ENCODE results near the gene RBM47.
"Not testable (repeated sequence)": the region's sequence is repeated elsewhere in the genome, so short reads cannot be mapped to it uniquely, and the experiment has no call there.

RBM47 gene

DNA sequence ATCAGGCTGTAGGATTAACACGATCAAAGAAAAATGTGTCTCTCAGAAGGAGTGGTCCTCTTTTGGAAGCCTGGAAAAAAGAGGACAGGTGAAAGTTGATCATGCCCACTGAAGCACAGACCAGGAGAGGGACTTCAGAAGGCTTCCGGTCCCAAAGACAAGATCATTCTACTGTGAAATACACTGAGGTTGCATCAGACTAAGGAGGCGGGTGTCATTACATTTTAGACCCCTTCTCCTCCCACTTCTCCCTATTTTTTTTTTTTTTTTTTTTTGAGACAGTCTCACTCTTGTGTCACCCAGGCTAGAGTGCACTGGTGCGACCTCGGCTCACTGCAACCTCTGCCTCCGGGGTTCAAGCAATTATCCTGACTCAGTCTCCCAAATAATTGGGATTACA, 67.5 kb downstream of the RBM47 start:
- DNase-seq (ENCODE audit: low spot score) = no peak
- in situ Hi-C loops (cut with MboI; ENCODE audit: low pct_unique_long_range_greater_than_20kb, low sequenced_read_pairs, unreplicated experiment) = loop anchor here (25.0 kb wide), 1 partner anchor 150 kb away; no protein-coding TSS in a partner anchor
- no peak for TF ChIP-seq CTCF (IDR thresholded peaks at IDR 0.05; ENCODE audit: extremely low read depth, insufficient read depth, missing control alignments)

- DNase-seq (ENCODE audit: low spot score) = not testable (repeated sequence)
- in situ Hi-C loops (cut with MboI; ENCODE audit: low pct_unique_long_range_greater_than_20kb, low sequenced_read_pairs, unreplicated experiment) = loop anchor here (25.0 kb wide), 1 partner anchor 151 kb away; no protein-coding TSS in a partner anchor
Measured at GRCh38 chr4:40561543-40562177, 68.0 kb downstream of the RBM47 start.

DNA sequence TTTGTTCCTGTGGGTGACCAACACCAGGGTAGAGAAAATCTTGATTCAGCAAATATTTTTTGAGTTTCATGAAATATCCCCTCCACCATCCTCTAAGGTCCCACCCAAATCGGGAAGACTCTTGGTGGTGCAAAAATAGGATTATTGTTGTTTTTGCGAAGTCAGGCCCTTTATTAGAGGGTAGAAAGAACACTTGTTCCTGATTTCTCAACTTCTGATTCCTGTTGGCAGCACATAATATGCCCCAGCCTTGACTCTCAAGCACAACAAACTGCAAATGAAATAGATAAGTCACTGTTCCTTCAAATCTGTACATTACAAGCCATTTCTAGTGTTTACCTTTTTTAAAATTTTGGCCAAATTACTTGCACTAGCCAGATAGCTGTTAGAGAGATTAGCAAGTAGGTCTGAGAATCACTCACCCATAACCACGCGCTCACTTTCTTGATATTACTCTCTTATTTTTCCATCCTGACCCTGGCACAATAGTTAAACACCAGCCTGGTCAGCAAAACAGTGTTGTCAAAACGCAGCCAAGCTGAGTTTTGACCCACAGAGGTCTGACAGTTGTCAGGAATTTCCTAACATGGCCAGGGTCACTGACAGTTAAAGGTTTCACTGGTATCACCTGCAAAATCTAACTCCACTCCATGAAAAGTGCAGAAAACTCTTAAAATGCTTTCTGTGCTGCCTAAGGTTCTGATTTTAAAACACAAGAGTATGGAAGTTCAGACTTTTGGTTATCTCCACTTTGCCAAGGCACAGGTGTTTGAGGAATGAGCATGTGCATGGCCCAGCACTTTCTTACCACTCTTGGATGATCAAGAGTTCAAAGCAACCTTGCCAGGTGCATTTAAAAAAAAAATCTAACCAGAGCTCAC, 69.8 kb downstream of the RBM47 start:
- no peak for TF ChIP-seq CTCF (IDR thresholded peaks at IDR 0.05; ENCODE audit: extremely low read depth, insufficient read depth, missing control alignments)
- in situ Hi-C loops (cut with MboI; ENCODE audit: low pct_unique_long_range_greater_than_20kb, low sequenced_read_pairs, unreplicated experiment) = loop anchor here (25.0 kb wide), 1 partner anchor 152 kb away; no protein-coding TSS in a partner anchor
- no peak for DNase-seq (ENCODE audit: low spot score)

DNA sequence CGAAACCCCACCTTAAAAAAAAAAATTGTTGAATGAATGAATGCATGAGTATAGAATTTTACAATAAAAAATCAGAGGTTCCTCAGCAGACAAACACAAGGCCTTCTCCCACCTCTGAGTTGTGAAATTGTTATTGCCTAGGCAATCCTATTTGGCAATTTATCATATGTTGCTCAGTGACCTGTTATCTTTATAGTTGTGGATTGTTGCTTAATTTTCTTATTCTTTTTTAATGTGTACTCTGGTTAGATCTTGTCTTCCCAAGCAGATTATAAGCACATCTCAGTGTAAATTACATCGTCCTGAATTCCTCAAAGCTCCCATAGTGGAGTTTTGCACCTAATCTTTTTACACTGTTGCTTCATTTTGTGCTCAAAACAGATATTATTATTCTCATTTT, 71.9 kb downstream of the RBM47 start:
- no peak for DNase-seq (ENCODE audit: low spot score)
- in situ Hi-C loops (cut with MboI; ENCODE audit: low pct_unique_long_range_greater_than_20kb, low sequenced_read_pairs, unreplicated experiment) = loop anchor here (25.0 kb wide), 1 partner anchor 155 kb away; no protein-coding TSS in a partner anchor
- no peak for TF ChIP-seq CTCF (IDR thresholded peaks at IDR 0.05; ENCODE audit: extremely low read depth, insufficient read depth, missing control alignments)

GRCh38 chr4:40555176-40555900, 74.3 kb downstream of the RBM47 start:
- no peak for TF ChIP-seq CTCF (IDR thresholded peaks at IDR 0.05; ENCODE audit: extremely low read depth, insufficient read depth, missing control alignments)
- in situ Hi-C loops (cut with MboI; ENCODE audit: low pct_unique_long_range_greater_than_20kb, low sequenced_read_pairs, unreplicated experiment) = loop anchor here (25.0 kb wide), 1 partner anchor 157 kb away; no protein-coding TSS in a partner anchor
- no peak for DNase-seq (ENCODE audit: low spot score)

- DNase-seq (ENCODE audit: low spot score) = not testable (repeated sequence)
- in situ Hi-C loops (cut with MboI; ENCODE audit: low pct_unique_long_range_greater_than_20kb, low sequenced_read_pairs, unreplicated experiment) = loop anchor here (25.0 kb wide), 1 partner anchor 158 kb away; no protein-coding TSS in a partner anchor
Measured at GRCh38 chr4:40554641-40555040, 75.0 kb downstream of the RBM47 start.

DNA sequence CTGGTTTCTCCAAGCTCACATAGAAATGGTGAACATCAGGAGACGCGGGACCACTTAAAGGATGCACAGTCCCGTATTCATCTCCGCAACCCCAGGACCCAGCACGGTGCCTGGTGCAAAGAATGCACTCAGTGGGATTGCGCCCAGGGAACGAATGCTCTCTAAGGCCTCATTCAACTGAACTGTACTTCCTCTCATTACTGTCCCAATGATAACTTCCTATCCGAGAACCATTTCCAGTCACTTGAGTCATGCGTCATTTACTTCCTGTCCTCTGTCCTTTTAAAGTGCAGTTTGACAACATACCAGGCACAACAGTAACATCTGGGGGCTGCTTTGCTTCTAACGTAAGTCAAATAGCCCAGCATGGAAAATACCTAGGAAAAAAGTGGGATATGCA, 75.7 kb downstream of the RBM47 start:
- TF ChIP-seq CTCF (IDR thresholded peaks at IDR 0.05; ENCODE audit: extremely low read depth, insufficient read depth, missing control alignments) = no peak
- in situ Hi-C loops (cut with MboI; ENCODE audit: low pct_unique_long_range_greater_than_20kb, low sequenced_read_pairs, unreplicated experiment) = loop anchor here (25.0 kb wide), 1 partner anchor 158 kb away; no protein-coding TSS in a partner anchor
- DNase-seq (ENCODE audit: low spot score) = no peak

Data from GM13977 (cell line).